Naive thymus-derived CD4-positive, alpha-beta T cell (primary cell): ENCODE measurements around the gene CTXN1. TPM values are rescaled to one million over a fixed set of nuclear protein-coding genes. Genes with fewer than 3 reads are reported as not detected.
A peak's percentile ranks its signal among the peaks of the same experiment; 100 is the strongest.

ENCODE experiments used
- ATAC-seq: fragments of 150-1000 bp; cut with Tn5 transposase; 2 replicates; pipeline ENCODE4 v1.10.0; 2021; ENCODE audit warnings: mild to moderate bottlenecking, moderate library complexity
- CTCF ChIA-PET: fragments of 350-600 bp; sonication (Branson Sonifier 250); formaldehyde crosslinking; loops from one replicate; lab custom pipeline; 2021; ENCODE audit warnings: antibody characterized with exemption; lab: Charles Lee
- POLR2A ChIA-PET: fragments of 350-600 bp; sonication (Branson Sonifier 250); formaldehyde crosslinking; loops from one replicate; lab custom pipeline; 2021; ENCODE audit warnings: antibody characterized with exemption, inconsistent platforms; lab: Charles Lee
- DNase-seq, 9 donors: peaks; one replicate each; pipeline versions ENCODE4 v3.0.0 to v3.0.0-alpha.2; 2020 to 2022; ENCODE audit warnings: mixed read lengths in 1 of 9
- H3K27ac ChIP-seq: one replicate; pipeline ENCODE4 v1.7.0; 2013; ENCODE audit warnings: mild to moderate bottlenecking, low read depth, low read length, moderate library complexity
- H3K27me3 ChIP-seq, 2 donors: one replicate each; pipeline ENCODE4 v1.7.0; 2013; ENCODE audit warnings: low read length in 2 of 2, mild to moderate bottlenecking in 2 of 2, moderate library complexity in 2 of 2; ENCODE audit not compliant: control insufficient read depth in 2 of 2, insufficient read depth in 2 of 2
- H3K36me3 ChIP-seq, 3 experiments: 1 replicate in 2 of 3; 2 replicates in 1 of 3; pipeline ENCODE4 v1.7.0; 2013; ENCODE audit warnings: low read length in 3 of 3, mild to moderate bottlenecking in 3 of 3, moderate library complexity in 1 of 3; ENCODE audit not compliant: insufficient read depth in 3 of 3, control insufficient read depth in 2 of 3
- H3K4me1 ChIP-seq, 2 donors: one replicate each; pipeline ENCODE4 v1.7.0; 2013; ENCODE audit warnings: low read length in 2 of 2, mild to moderate bottlenecking in 2 of 2, moderate library complexity in 1 of 2; ENCODE audit not compliant: control insufficient read depth in 2 of 2, insufficient read depth in 2 of 2
- H3K4me3 ChIP-seq: 2 replicates; pipeline ENCODE4 v1.7.0; 2013; ENCODE audit warnings: mild to moderate bottlenecking, low read length
- H3K9me3 ChIP-seq, 3 experiments: 1 replicate in 2 of 3; 2 replicates in 1 of 3; pipeline ENCODE4 v1.7.0; 2013; ENCODE audit warnings: low read length in 3 of 3; ENCODE audit not compliant: control insufficient read depth in 2 of 3
- H3K27ac Mint-ChIP-seq, 9 donors: one replicate each; pipeline ENCODE4 v1.8.0; 2020 to 2022; ENCODE audit warnings: mixed read lengths in 9 of 9, mild to moderate bottlenecking in 8 of 9, moderate library complexity in 5 of 9, inconsistent platforms in 2 of 9
- H3K27me3 Mint-ChIP-seq, 5 donors: one replicate each; pipeline ENCODE4 v1.8.0; 2021 to 2022; ENCODE audit warnings: mixed read lengths in 5 of 5, mild to moderate bottlenecking in 1 of 5
- H3K36me3 Mint-ChIP-seq, 5 donors: one replicate each; pipeline ENCODE4 v1.8.0; 2020 to 2022; ENCODE audit warnings: mixed read lengths in 5 of 5, mild to moderate bottlenecking in 3 of 5, inconsistent platforms in 1 of 5
- H3K4me1 Mint-ChIP-seq, 7 donors: one replicate each; pipeline ENCODE4 v1.8.0; 2020 to 2022; ENCODE audit warnings: mixed read lengths in 7 of 7, mild to moderate bottlenecking in 3 of 7, inconsistent platforms in 1 of 7
- H3K4me3 Mint-ChIP-seq, 10 donors: one replicate each; pipeline ENCODE4 v1.8.0; 2020 to 2022; ENCODE audit warnings: mild to moderate bottlenecking in 10 of 10, mixed read lengths in 10 of 10, moderate library complexity in 6 of 10, inconsistent platforms in 2 of 10
- H3K9me3 Mint-ChIP-seq, 11 donors: one replicate each; pipeline ENCODE4 v1.8.0; 2020 to 2022; ENCODE audit warnings: mixed read lengths in 11 of 11, mild to moderate bottlenecking in 4 of 11, inconsistent platforms in 1 of 11, moderate library complexity in 1 of 11
- intact Hi-C, 2 donors: fragments of 100-400 bp; cut with micrococcal nuclease; formaldehyde crosslinking; loops; one replicate each; pipeline ENCODE4 v1.15.1; 2023
- polyA plus RNA-seq, 2 donors: library from polyadenylated mRNA; unstranded; fragments of 300-500 nt; fragmentation: Illumina TruSeq; gene quantifications; one replicate each; pipeline ENCODE4 v1.2.3, GENCODE V29; 2021
- total RNA-seq, 6 experiments: library from RNA in 5 of 6; stranded (reverse) in 5 of 6; gene quantifications; 1 replicate in 5 of 6; 2 replicates in 1 of 6; pipeline ENCODE4 v1.2.3 and lab custom pipeline; 2021 to 2026

CTXN1 gene
- total and polyA plus RNA-seq, 7 experiments from 2014 or later: 0.32 TPM; not detected in 6

GRCh38 chr19:7914099-7914498 is 11.8 kb downstream of the CTXN1 start:
- intact Hi-C loops: loop anchor here in 1 of 2 donors (10.0 kb wide), 1 partner anchor 1799 kb away; the partner anchor contains the start of gene RFX2
- ATAC-seq: no peak
- H3K27ac ChIP-seq: no peak overlapping the region
- Mint-ChIP-seq H3K4me1 (peaks cover 0 to 23% (median 17%) of the 10 kb centered on the region in 7 donors), H3K4me3 (no peak overlapping the region), H3K27me3 (peaks cover 7 to 27% (median 9%) of the 10 kb centered on the region in 5 donors), H3K36me3 (peaks cover 4 to 20% (median 8%) of the 10 kb centered on the region in 5 donors), H3K9me3 (peaks cover 0 to 2% (median 0%) of the 10 kb centered on the region in 11 donors), H3K27ac (peak overlapping the region in 1 of 9 donors; percentile 45)
- ChIA-PET POLR2A (interaction anchor here (0.8 kb wide), 1 partner anchor 10 kb away, joined by 4 read pairs; no protein-coding TSS in a partner anchor), CTCF (no interaction called here)
- peaks cover 9 to 14% of the 10 kb centered on the region in 2 donors for H3K4me1 ChIP-seq
- no peaks in the 10 kb centered on the region for H3K9me3 ChIP-seq
- peaks cover 3 to 20% of the 10 kb centered on the region in 2 donors for H3K27me3 ChIP-seq
- no peak for DNase-seq
- H3K4me3 ChIP-seq: no peak overlapping the region
- H3K36me3 ChIP-seq: peaks cover 0 to 39% (median 0%) of the 10 kb centered on the region in 3 experiments

GRCh38 chr19:7913652-7914051 is 12.3 kb downstream of the CTXN1 start:
- Histone ChIP-seq H3K4me3 (no peak overlapping the region), H3K36me3 (peaks cover 0 to 43% (median 0%) of the 10 kb centered on the region in 3 experiments), H3K27me3 (peaks cover 3 to 18% of the 10 kb centered on the region in 2 donors), H3K9me3 (no peaks in the 10 kb centered on the region), H3K4me1 (peaks cover 9 to 14% of the 10 kb centered on the region in 2 donors), H3K27ac (no peak overlapping the region)
- no peak overlapping the region for H3K27ac Mint-ChIP-seq
- peaks cover 0 to 22% (median 17%) of the 10 kb centered on the region in 7 donors for H3K4me1 Mint-ChIP-seq
- H3K4me3 Mint-ChIP-seq: no peak overlapping the region
- peaks cover 7 to 27% (median 9%) of the 10 kb centered on the region in 5 donors for H3K27me3 Mint-ChIP-seq
- ATAC-seq: no peak
- peaks cover 0 to 2% (median 0%) of the 10 kb centered on the region in 11 donors for H3K9me3 Mint-ChIP-seq
- CTCF ChIA-PET: no interaction called here
- peaks cover 4 to 20% (median 8%) of the 10 kb centered on the region in 5 donors for H3K36me3 Mint-ChIP-seq
- intact Hi-C loops: loop anchor here in 1 of 2 donors (10.0 kb wide), 1 partner anchor 1799 kb away; the partner anchor contains the start of gene RFX2
- POLR2A ChIA-PET: no interaction called here
- DNase-seq: no peak

DNA sequence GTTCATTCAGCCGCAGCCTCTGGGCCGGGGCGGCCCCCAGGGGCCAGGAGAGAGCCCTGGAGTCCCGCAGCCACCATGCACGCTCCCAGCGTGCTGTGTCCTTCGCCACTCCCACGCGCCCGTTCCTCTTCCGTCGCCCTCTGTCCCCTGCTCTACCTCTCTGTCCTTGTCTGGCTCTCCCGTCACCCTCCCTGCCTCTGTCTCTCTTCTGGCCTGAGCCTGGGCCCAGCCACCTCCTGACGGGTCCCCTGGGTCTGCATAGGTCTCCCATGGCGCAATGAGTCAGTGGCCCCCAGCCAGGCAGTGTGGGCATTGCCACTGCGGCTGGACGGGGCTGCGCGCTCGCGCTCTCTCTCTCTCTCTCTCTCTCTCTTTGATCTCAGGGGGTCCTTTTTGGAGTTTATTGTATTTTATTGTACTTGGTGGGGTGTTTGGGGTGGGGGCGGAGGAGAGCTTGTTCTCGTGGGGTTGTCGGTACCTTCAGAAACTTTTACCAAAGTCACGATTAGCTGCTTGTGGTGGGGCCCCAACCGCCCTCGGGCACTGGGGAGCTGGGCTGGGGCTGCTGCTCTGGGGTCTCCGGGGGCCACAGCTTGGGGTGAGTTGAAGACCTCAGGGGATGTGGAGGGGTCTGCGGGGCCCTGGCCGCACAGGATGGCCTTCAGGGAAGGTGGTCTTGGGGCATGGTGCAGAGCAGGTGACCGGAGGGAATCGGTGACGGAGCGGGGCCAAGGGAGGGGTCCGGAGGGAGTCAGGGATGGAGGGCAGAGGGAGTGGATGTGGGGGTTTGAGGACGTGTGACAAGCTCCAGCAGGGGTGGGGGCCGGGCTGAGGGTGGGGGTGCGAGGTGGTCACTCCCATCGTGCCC is 13.0 kb downstream of the CTXN1 start:
- no peaks in the 10 kb centered on the region for H3K9me3 ChIP-seq
- ATAC-seq (no peak), DNase-seq (peak in 1 of 9 donors; percentile 5)
- peaks cover 9 to 12% of the 10 kb centered on the region in 2 donors for H3K4me1 ChIP-seq
- intact Hi-C loops: loop anchor here in 1 of 2 donors (10.0 kb wide), 1 partner anchor 1798 kb away; the partner anchor contains the start of gene RFX2
- POLR2A ChIA-PET: interaction anchor here (1.6 kb wide), 1 partner anchor 7 kb away, joined by 8 read pairs; the partner anchor contains the start of gene SNAPC2
- H3K4me1 Mint-ChIP-seq: peaks cover 0 to 18% (median 14%) of the 10 kb centered on the region in 7 donors
- no peak overlapping the region for H3K4me3 Mint-ChIP-seq
- peaks cover 3 to 10% of the 10 kb centered on the region in 2 donors for H3K27me3 ChIP-seq
- CTCF ChIA-PET: no interaction called here
- no peak overlapping the region for H3K27ac ChIP-seq
- H3K4me3 ChIP-seq: no peak overlapping the region
- peaks cover 0 to 45% (median 0%) of the 10 kb centered on the region in 3 experiments for H3K36me3 ChIP-seq
- H3K27me3 Mint-ChIP-seq: peaks cover 1 to 20% (median 8%) of the 10 kb centered on the region in 5 donors
- H3K36me3 Mint-ChIP-seq: peaks cover 4 to 20% (median 8%) of the 10 kb centered on the region in 5 donors
- H3K9me3 Mint-ChIP-seq: peaks cover 0 to 2% (median 0%) of the 10 kb centered on the region in 11 donors
- peak overlapping the region in 1 of 9 donors; percentile 59 for H3K27ac Mint-ChIP-seq

GRCh38 chr19:7912144-7912696 is 13.7 kb downstream of the CTXN1 start:
- intact Hi-C loops: loop anchor here in 1 of 2 donors (10.0 kb wide), 1 partner anchor 1797 kb away; the partner anchor contains the start of gene RFX2
- DNase-seq (no peak), ATAC-seq (no peak)
- Mint-ChIP-seq H3K4me1 (peaks cover 0 to 20% (median 14%) of the 10 kb centered on the region in 7 donors), H3K4me3 (no peak overlapping the region), H3K36me3 (peaks cover 4 to 20% (median 8%) of the 10 kb centered on the region in 5 donors), H3K27me3 (peaks cover 0 to 16% (median 8%) of the 10 kb centered on the region in 5 donors), H3K27ac (peak overlapping the region in 1 of 9 donors; percentile 52), H3K9me3 (peaks cover 0 to 2% (median 0%) of the 10 kb centered on the region in 11 donors)
- no peaks in the 10 kb centered on the region for H3K9me3 ChIP-seq
- H3K27ac ChIP-seq: no peak overlapping the region
- H3K4me3 ChIP-seq: no peak overlapping the region
- POLR2A ChIA-PET: interaction anchor here (1.0 to 1.6 kb wide), 2 partner anchors 8 to 9 kb away, joined by 3 to 8 read pairs; partner anchors contain the start of gene SNAPC2
- peaks cover 0 to 51% (median 2%) of the 10 kb centered on the region in 3 experiments for H3K36me3 ChIP-seq
- H3K27me3 ChIP-seq: peaks cover 3 to 5% of the 10 kb centered on the region in 2 donors
- H3K4me1 ChIP-seq: peaks cover 5 to 8% of the 10 kb centered on the region in 2 donors
- CTCF ChIA-PET: interaction anchor here (0.6 to 0.7 kb wide), 2 partner anchors 16 to 1157 kb away, joined by 4 read pairs; no protein-coding TSS in a partner anchor

- H3K4me3 Mint-ChIP-seq: no peak overlapping the region
- ChIA-PET CTCF (interaction anchor here (0.5 to 0.7 kb wide), 3 partner anchors 15 to 1156 kb away, joined by 4 to 7 read pairs (median 4); no protein-coding TSS in a partner anchor), POLR2A (interaction anchor here (1.0 to 1.6 kb wide), 2 partner anchors 9 kb away, joined by 3 to 8 read pairs; partner anchors contain the start of gene SNAPC2)
- H3K27me3 Mint-ChIP-seq: peaks cover 0 to 13% (median 8%) of the 10 kb centered on the region in 5 donors
- H3K27ac ChIP-seq: no peak overlapping the region
- H3K36me3 Mint-ChIP-seq: peaks cover 4 to 20% (median 8%) of the 10 kb centered on the region in 5 donors
- no peak for DNase-seq
- H3K27ac Mint-ChIP-seq: peak overlapping the region in 1 of 9 donors; percentile 52
- no peaks in the 10 kb centered on the region for H3K9me3 ChIP-seq
- ATAC-seq: no peak
- H3K9me3 Mint-ChIP-seq: peaks cover 0 to 2% (median 0%) of the 10 kb centered on the region in 11 donors
- peaks cover 0 to 3% of the 10 kb centered on the region in 2 donors for H3K27me3 ChIP-seq
- no peak overlapping the region for H3K4me3 ChIP-seq
- intact Hi-C loops: loop anchor here in 1 of 2 donors (10.0 kb wide), 1 partner anchor 1797 kb away; the partner anchor contains the start of gene RFX2
- H3K36me3 ChIP-seq: peaks cover 0 to 51% (median 4%) of the 10 kb centered on the region in 3 experiments
- H3K4me1 ChIP-seq: peaks cover 0 to 4% of the 10 kb centered on the region in 2 donors
- peaks cover 0 to 19% (median 13%) of the 10 kb centered on the region in 7 donors for H3K4me1 Mint-ChIP-seq
Observed at GRCh38 chr19:7911508-7912143, 14.3 kb downstream of the CTXN1 start.
